Chondrocyte (in vitro differentiated cells): ENCODE data around the gene UBE2QL1. TPM values are rescaled to one million over a fixed set of nuclear protein-coding genes. Genes with fewer than 3 reads are reported as not detected.

Source experiments
- DNase-seq: peaks from one replicate; pipeline ENCODE4 v3.0.0; 2021; ENCODE audit warnings: mixed read lengths, low spot score
- H3K27ac Mint-ChIP-seq: one replicate; pipeline ENCODE4 v1.8.0; 2021; ENCODE audit warnings: mild to moderate bottlenecking, moderate library complexity, mixed read lengths; ENCODE audit not compliant: unreplicated experiment
- H3K27me3 Mint-ChIP-seq: 2 replicates; pipeline ENCODE4 v1.8.0; 2021; ENCODE audit warnings: low read depth, mixed read lengths
- H3K36me3 Mint-ChIP-seq: 2 replicates; pipeline ENCODE4 v1.8.0; 2021; ENCODE audit warnings: low read depth, mixed read lengths
- H3K4me1 Mint-ChIP-seq: 2 replicates; pipeline ENCODE4 v1.8.0; 2021; ENCODE audit warnings: low read depth, mild to moderate bottlenecking, mixed read lengths
- H3K4me3 Mint-ChIP-seq: one replicate; pipeline ENCODE4 v1.8.0; 2021; ENCODE audit warnings: mild to moderate bottlenecking, moderate library complexity, mixed read lengths; ENCODE audit not compliant: unreplicated experiment
- H3K9me3 Mint-ChIP-seq: 2 replicates; pipeline ENCODE4 v1.8.0; 2021; ENCODE audit warnings: low read depth, mixed read lengths
- CTCF ChIP-seq: fragments of 200-600 bp; sonication (generic); IDR thresholded peaks from 2 replicates; pipeline ENCODE4 v1.5.0; 2021; ENCODE audit warnings: antibody characterized with exemption, mild to moderate bottlenecking, moderate library complexity
- total RNA-seq: library from RNA; stranded (reverse); gene quantifications from 3 replicates; pipeline ENCODE4 v1.2.1, GENCODE V29; 2021

The UBE2QL1 gene
- total RNA-seq, 1 donor from 2014 or later = 0.17 TPM

DNA sequence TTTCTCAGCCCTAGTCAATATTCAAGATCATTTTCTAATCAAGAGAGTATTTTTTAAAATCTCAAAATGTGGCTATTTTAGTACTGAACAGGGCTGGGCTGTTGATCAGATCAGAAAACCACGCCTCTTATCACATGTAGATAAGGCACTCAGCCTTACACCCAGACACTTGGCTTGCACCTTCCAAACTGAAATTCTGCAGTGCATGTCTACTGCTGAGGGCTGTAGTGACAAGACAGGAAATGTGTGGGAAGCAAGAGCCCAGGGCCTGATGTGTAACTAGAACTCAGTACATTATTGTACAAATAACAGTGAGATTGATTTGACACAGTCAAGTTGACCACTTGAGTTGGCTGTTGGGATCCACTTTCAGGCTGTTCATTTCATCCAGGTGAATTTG is 48.6 kb downstream of the UBE2QL1 start:
- DNase-seq = no peak
- Mint-ChIP-seq H3K4me3 (no peak overlapping the region), H3K9me3 (no peaks in the 10 kb centered on the region), H3K27ac (no peak overlapping the region), H3K36me3 (no peaks in the 10 kb centered on the region), H3K27me3 (peaks cover 6% of the 10 kb centered on the region), H3K4me1 (no peaks in the 10 kb centered on the region)
- TF ChIP-seq CTCF = no peak

- no peak for DNase-seq
- Mint-ChIP-seq H3K9me3 (peaks cover 6% of the 10 kb centered on the region), H3K27ac (no peak overlapping the region), H3K4me3 (no peak overlapping the region), H3K27me3 (peaks cover 5% of the 10 kb centered on the region), H3K36me3 (no peaks in the 10 kb centered on the region), H3K4me1 (no peaks in the 10 kb centered on the region)
- no peak for TF ChIP-seq CTCF
Observed at GRCh38 chr5:6498968-6499367, 50.3 kb downstream of the UBE2QL1 start.

- no peak for TF ChIP-seq CTCF
- no peak overlapping the region for H3K4me3 Mint-ChIP-seq
- H3K4me1 Mint-ChIP-seq = no peaks in the 10 kb centered on the region
- H3K27me3 Mint-ChIP-seq = peaks cover 4% of the 10 kb centered on the region
- H3K27ac Mint-ChIP-seq = no peak overlapping the region
- H3K36me3 Mint-ChIP-seq = no peaks in the 10 kb centered on the region
- no peak for DNase-seq
- H3K9me3 Mint-ChIP-seq = peaks cover 6% of the 10 kb centered on the region
Observed at GRCh38 chr5:6501701-6502100, 53.0 kb downstream of the UBE2QL1 start.

DNA sequence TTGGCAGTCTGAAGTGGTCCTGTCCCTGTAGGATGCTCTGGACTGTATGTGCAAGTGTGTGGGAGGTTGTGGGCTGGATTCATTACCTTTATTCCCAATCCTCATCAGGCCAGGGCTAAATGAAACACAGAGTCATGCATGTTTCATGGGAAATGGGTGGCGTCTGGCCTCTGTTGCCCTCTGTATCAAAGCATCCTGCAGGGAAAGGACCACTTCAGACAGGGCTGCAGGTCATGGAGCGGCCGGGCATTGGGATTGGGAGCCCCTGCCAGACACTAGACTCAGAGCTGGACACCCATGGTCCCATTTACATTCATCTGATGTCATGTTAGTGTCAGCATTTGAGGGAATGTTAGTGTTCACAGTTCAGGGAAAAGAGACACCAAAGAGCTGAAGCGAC is 53.8 kb downstream of the UBE2QL1 start:
- Mint-ChIP-seq H3K4me3 (no peak overlapping the region), H3K27ac (no peak overlapping the region), H3K4me1 (no peaks in the 10 kb centered on the region), H3K27me3 (peaks cover 3% of the 10 kb centered on the region), H3K9me3 (peaks cover 6% of the 10 kb centered on the region), H3K36me3 (no peaks in the 10 kb centered on the region)
- no peak for DNase-seq
- no peak for TF ChIP-seq CTCF

- peaks cover 3% of the 10 kb centered on the region for H3K27me3 Mint-ChIP-seq
- no peaks in the 10 kb centered on the region for H3K4me1 Mint-ChIP-seq
- TF ChIP-seq CTCF = no peak
- H3K36me3 Mint-ChIP-seq = no peaks in the 10 kb centered on the region
- no peak overlapping the region for H3K27ac Mint-ChIP-seq
- DNase-seq = no peak
- H3K4me3 Mint-ChIP-seq = no peak overlapping the region
- H3K9me3 Mint-ChIP-seq = peaks cover 6% of the 10 kb centered on the region
Observed at GRCh38 chr5:6503342-6503741, 54.7 kb downstream of the UBE2QL1 start.
